Hematopoietic multipotent progenitor cell treated with erythropoietin and hydrocortisone succinate and interleukin-3 and kit ligand, for 6 days (in vitro differentiated cells): ENCODE data around the gene UFC1.
A peak's percentile ranks its signal among the peaks of the same experiment; 100 is the strongest.

Source experiments
- DNase-seq: peaks from one replicate; pipeline ENCODE4 v3.0.0-alpha.2; 2015

UFC1 gene

DNA sequence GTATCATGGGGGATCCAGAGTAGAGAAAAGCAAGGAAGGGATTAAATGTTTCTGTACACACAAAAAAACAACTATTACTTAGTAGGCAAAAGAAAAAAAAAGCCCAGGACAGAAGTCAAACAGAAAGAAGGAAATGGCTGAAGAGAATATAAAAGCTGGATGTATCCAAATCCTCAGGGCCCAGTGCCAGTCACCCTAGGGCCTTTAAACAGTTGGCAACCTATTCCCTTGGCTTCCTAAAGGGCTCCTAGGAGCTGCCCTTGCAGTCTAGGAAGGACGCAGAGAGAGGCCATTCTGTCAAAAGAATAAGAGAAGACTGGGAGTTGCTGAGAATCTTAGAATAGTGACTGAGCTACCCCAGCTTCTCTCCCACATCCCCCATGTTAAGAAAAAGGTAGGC lies 18.6 kb downstream of the UFC1 start:
- DNase-seq: no peak

DNA sequence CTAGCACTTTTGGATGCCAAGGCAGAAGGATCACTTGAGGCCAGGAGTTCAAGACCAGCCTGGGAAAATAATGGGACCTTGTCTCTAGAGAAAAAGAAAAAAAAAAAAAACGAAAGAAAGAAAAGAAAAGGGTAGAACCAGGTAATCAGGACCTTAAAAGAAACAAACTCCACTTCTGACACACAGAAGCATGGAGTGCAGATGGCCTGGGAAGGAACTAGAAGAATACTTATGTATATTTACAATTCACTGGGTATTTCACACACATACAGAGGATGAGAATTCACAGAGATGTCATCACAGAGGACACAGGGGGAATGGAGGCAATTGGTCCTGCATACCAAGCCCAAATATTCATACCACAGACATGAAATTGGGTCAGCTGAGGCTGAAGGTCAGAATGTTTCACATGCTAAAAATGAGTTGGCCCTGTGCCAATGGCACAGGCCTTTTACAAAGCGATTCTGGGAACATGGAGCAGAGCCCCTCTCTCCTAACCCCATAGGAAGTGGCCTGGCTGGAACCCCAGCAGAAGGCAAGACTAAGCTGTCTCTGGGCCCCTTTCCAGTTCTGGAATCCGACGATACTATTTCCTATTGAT lies 19.1 kb downstream of the UFC1 start:
- DNase-seq: no peak

DNA sequence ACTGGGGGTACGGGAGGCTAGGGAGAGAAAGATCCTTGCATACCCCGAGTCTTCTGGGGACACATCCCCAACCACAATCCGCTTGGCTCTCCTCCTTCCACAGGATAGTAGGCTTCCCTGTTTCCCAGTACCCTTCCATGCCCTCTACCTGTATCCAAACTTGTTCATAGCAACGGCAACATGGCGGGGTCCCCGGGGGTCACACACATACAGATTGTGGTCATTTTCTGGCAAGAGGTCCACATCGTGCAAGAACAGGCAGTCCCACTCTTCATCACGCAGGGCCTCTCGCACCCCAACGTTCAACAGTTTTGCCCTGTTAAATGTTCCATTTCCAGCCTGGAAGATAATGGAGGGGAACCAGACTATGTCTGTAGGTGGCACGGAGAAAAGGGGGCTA lies 19.9 kb downstream of the UFC1 start:
- no peak for DNase-seq

DNA sequence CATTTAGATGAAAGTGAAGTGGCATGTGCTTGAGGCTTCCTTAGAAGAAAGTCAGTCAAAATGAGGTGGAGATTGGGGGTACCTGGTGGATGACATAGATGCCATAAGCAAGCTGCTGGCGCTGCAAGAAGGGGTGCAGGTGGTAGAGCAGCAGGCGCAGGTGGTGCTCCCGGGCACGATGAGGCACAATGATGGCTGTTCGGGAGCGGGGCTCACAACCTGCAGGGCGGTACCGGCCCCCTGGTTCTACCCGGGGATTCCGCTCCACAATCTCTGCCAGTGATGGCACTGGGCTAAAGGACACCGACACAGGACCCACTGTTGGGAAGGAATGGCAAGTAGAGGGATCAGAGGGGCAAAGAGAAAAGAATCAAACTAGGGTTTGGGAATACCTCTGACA lies 21.1 kb downstream of the UFC1 start:
- DNase-seq: no peak

DNA sequence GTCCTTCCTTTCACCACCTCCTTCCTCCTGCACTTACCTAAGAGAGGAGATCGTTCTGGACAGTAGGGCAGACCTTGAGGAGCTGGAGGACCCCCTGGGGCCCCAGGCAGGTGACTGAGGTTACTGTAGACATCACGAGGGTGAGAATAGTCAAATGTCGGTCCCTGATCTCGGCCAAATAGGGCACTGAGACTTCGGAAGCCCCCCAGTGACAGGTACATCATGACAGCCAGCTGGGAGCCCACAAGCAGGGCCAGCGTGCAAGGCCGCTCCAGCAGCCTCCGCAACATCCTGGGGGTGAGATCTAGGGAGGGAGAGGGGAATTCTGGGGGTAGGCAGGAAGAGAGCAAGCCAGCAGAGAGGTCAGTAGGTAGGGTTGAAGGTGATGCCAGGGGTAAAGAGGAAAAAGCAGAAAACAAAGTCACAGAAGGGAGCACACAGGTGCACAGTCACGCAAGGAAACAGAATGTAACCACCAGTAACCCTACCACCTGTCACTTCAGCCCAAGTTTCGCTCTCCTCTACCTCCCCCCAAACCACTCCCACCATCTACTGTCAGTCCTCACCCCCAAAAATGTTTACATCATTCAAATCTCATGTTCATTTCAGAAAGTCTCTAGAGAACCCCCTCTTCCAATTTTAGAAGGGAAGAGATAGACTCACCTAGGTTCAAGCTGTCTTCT lies 22.1 kb downstream of the UFC1 start:
- DNase-seq: no peak

DNA sequence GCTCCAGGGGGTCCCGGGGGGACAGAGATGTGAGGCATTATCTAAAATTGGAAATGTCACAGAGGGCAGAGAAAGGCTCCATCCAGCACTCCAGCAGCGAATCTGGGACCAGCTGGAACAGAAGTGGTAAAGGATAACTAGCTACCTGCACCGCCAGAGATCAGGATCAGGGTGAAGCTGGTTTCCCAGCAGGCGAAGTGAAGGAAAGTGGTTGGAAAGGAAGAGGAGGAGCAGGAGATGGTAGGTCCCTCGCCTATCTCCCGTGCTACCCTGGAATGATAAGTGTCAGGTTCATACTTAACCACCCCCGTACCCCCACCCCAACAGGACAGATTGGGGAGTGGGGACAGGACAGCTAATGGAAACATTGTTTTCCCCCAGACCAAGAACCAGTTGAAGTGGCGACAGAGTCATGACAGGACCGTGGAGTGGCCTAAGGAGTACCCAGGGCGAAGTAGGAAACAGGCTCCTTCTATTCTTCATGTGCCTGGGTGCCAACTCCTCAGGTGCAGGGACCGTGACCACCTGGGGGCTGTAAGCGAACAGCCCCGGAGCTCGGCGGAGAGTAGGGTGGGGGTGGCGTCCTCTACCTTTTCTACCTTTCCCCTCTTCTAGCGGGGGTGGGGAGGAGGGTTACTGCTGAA lies 22.8 kb downstream of the UFC1 start:
- DNase-seq: no peak

DNA sequence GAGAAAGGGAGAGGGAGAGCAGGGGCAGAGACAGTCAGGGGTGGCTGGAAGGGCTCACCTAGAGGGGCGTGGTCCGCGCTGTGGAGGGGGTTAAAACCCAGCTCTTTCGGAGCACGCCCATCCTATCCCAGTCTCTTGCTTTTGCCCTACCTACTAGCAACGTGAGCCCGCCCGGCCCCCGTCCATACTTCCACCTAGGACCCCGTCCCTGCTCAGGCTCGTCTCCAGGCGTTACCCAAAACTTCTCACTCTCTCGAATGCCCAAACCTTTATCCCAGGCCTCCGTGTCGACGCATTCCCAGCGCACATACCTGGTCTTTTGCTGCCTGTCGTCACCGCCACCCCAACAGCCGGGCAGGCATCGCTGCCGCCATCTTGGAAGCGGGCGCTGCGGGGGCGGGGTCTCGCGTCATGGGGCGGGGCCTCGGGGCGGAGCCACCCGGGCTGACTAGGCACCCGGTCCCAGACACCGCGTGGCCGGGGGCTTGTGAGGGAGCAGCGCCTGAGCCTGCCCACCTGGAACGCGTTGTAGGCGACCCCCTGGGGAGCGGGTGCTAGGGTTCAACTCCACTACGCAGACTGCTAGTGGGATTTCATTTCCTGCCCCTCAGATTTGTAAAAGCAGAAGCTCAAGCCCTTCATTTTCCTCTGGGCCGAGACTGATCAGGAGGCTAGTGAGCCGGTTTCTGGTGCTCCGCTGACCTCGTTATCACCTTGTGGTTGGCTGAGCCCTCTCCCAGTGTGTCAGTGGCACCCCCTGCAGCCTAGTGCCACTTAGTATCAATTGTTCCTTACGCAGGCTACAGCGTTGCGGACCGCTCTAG lies 23.5 kb downstream of the UFC1 start, which contains the start of gene B4GALT3:
Gene B4GALT3, minus strand, starts transcription at position 396 of the 824 bp plus-strand sequence. CDS start 1,447 bp downstream, outside the sequence.
- DNase-seq: peak; percentile 93

DNA sequence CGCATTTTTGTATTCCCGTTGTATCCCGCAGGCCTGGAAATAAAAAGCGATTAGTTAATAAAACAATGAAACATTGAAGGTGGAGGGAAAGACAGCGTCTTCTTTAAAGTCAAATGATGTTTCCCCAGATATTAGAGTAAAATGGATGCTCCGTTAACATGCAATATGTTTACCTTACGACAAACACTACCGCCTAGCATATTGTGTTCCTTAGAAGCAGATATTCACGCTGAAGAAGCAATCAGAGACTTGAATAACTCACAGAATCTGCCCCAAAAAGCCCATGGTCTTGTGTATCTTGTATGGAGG lies 24.1 kb downstream of the UFC1 start:
- DNase-seq: no peak

DNA sequence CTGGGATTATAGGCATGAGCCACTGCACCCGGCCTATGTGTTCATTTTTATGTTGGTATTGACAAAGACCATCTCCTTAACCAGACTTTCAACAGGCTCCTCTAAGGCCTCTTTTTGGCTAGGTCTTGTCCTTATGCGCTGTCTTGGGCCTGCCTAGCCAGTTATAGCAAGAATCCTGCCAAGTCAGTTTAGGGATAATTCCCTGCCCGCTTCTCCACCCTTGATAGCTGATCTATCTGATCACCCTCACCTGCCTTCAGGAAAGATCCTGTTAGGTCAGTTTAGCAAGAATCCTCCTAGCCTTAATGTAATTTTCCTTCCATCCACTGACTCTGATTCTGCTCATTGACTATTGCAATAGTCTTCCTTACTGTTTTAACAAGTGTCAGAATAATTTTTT lies 25.9 kb downstream of the UFC1 start:
- no peak for DNase-seq

DNA sequence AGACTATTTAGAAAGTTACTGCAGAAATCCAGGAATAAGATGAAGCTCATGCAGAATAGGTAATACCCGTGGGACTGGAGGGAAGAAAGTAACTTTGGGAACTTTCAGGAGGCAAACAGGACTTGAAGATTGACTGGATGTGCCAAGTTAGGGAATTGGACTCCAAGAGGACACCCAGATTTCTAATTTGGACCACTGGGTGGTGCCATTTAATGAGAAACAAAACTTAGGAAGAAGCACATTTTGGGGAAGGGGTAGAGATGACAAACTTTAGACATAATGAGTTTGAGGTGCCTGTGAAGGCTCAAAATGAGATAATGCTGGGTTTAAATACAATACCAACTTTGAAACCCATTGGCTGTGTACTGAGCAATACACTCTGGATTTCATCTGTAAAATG lies 26.9 kb downstream of the UFC1 start:
- no peak for DNase-seq

DNA sequence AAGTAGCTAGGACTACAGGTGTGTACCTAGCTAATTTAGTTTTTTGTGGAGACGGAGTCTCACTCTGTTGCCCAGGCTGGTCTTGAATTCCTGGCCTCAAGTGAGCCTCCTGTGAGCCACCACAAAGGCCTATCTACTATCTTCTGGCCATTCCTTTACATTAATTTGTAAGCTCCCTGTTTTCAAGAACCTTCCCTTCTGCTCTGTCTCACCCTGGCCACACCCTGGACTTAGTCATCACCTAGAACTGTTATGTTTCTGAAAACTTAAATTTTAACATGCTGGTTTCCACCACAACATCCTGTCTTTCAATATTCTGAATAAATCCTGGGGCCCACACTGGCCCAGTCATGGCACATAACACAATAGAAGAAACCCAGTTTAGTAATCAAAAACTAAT lies 28.4 kb downstream of the UFC1 start:
- DNase-seq: no peak

DNA sequence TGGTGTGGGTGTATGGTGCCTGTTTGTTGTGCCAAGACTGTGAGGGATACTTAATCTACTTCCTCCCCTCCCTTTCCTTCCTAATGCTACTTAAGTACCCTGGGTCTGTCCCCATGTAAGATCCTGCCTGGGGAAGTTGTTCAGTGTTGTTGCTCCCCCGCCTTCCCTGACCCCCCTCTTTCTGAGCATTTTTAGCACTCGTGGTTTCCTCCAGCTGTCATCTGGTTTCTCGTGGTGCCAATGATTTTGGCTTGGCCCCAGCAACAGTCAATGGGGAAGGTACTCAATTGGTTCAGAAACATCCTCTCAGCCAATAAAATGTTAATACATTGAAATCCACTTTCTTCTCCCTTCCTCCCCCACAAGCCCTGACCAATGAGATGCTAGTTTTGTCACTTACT lies 31.5 kb downstream of the UFC1 start:
- DNase-seq: peak; percentile 90

DNA sequence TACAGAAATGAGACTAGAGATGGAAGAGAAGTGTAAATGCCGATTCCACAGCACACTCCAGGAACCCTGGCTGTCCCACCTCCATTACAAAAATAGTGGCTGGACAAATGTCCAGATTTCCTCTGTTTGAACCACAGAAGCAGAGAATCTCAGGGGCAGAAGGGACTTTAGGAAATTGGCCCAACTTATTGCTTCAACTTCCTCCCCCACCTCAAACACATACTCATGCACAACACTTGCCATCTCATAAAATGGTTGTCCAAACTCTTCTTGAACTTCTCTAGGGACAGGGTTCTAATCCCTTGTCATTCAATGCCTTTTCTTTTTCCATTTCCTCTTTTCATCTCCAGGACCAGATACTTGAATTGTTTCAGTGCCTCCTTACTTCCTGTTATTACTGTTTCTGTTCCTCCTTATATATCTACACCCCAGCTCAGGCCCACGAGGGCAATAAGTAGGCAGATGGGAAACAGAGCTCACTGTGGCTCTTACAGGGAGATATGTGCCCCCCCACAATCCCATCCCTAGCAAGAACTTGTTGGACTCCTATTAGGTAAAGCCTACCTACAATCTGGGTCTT lies 32.0 kb downstream of the UFC1 start:
- DNase-seq: peak; percentile 47

DNA sequence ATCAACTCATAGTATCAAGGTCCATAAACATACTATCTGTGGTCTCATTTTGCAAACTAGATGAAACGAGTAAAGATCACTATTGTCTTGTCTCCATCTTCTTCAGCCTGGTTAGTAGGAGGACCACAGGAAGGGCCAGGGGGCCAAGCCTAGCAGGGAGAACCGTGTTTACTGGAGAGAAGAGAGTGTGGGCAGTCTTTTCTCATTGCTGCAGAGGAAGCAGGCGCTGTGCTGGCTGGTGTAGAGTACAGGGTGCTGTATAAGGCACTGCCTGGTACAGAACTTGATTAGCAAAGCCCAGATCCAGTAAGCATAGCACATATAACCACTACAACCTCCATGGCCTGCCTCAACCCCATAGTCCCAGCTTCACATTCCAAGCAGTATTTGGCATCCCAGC lies 33.5 kb downstream of the UFC1 start:
- DNase-seq: no peak

DNA sequence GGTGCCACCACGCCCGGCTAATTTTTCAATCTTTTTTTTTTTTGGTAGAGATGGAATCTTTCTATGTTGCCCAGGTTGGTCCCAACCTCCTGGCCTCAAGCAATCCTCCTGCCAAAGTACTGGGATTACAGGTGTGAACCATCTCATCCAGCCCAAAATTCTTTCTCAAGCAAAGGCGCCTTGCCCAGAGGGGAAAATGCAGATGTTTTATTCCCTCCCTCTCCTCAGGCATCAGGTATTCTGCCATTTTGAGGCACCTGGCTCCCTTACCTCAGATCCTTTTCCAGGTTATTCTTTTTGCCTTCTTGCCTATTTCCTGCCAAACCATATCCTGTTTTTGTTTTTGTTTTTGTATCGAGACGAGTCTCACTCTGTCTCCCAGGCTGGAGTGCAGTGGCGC lies 34.6 kb downstream of the UFC1 start:
- DNase-seq: no peak

DNA sequence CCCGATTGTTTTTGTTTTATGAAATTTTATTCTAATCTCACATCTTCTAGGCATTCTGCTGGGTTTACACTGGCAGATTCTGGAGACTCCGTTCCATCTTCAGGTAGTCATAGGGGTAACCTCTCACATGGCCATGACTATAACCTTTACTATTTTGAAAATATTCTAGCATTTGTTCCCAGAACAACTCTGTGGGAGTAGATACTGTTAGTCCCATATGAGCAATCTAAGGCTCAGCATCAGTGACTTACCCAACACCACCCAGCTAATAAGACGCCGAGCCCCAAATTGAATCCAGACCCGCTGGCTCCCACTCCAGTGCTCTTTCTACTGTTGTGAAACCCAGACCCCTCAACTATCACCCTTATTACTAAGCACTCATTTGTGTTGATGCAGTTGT lies 35.3 kb downstream of the UFC1 start:
- DNase-seq: no peak

DNA sequence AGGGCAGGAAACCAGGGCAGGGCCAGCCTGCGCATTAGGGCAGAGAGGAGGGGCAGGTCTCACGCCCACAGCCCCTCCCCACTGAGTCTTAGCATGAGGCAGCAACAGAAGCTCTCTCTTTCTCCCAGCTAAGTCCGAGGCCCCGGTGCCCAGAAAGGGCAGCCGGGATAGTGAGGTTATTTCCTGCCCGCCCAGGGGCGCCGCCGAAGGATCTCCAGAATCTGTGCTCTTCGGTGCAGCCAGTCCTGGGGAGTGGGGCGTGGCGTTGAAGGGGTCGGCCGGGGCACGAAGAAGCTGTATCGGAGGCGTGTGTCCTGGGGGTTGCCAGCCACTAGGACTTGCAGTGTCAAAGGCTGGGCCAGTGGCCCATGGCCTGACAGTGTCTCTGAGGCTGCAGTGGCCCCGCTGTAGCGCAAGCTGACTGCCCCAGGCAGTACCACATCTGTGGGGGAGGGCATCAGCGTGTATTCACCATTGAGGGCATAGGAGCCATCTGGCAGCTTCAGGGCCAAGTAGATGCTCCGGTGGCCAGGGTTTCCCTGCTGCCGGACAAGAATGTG lies 37.3 kb downstream of the UFC1 start:
- DNase-seq: no peak

DNA sequence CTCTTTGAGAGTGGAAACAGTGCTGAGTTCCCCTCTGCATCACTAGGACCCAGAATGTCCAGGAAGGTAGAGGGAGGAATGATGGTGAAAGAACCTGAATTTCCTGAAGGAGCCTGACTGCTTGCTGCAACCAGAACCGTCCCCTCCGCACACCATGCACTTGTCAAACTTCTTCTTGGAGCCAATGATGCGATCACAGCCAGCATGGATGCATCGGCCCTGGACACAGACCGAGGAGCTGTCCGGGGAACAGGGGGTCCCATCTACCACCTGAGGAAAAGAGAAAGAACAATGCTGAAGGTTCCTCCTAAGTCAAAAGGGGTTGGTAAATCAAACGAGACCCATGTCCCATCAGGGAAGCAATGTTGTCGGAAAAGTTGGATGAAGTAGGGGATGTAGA lies 38.2 kb downstream of the UFC1 start:
- DNase-seq: no peak

DNA sequence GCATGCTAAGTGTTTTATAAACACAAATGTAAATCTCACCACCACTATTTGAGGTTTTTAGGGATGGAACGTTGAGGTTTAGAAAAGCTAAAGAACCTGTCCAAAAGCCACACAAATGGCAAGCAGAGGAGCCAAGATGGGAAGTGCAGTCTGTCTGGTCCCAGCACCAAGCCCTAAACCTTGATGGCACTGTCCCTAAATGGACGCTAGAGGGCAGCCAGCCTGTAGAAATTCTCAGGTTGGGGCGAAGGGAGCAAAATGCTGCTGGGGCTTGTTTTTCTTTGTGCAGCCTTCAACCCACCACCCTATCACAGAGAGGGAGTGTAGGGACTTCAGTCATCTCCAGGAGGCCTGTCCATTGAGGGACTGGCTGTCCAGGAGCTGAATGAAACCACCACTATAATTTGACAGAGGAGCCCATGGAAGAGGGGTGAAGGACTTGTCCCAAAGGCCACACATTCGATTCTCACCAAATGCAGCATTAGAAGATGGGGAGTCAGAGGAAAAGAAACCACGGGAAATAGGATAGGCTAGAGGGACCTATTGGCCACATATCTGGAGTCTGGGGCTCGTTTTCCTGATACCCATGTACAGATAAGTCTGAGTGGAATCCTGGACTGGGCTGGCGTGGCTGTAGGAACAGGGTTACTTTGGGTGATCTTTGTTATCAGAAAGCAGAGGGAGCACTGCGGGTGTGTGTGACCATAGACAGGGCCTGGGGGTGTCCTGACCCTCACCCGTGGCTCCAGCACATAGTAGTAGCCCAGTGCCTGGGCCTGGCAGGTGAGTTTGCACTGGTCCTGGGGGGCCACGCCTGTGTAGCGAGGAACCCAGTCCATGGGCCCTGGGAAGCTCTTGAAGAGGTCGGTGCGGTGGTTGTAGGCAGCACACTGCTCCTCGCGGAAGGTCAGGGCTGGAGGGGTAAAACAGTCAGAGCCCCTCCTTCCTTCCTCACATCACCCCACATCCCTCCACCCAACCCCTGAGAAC lies 39.0 kb downstream of the UFC1 start:
- peak; percentile 93 for DNase-seq

DNA sequence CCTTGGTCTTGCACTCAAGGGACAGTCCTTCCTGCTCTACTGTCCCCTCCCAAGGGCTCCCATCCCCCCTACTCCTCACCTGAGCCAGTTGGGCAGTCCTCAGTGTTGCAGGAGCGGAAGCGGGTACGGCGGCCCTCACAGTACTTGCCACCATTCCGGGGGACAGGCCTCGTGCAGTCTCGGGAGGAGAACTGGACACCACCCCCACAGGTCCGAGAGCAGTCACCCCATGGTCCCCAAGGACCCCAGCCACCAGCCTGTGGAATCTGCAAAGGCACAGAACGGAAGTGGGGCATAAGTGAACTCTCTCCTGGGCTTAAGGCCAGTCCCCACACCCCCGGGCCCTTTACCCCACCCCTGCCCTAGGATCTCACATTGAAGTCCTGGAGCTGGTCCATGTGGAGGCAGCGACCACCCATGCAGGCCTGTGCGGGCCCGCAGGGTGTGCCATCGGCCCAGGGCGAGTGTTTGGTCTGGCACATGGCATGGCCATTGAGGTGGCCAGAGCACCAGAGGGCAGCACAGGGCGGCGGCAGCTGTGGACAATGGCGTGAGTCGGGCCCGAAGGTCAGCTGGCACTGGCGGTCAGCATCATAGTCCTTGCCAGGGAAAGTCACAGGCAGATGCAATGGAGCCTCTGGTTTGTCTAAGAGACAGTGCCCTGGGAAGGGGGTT lies 39.9 kb downstream of the UFC1 start:
- no peak for DNase-seq

DNA sequence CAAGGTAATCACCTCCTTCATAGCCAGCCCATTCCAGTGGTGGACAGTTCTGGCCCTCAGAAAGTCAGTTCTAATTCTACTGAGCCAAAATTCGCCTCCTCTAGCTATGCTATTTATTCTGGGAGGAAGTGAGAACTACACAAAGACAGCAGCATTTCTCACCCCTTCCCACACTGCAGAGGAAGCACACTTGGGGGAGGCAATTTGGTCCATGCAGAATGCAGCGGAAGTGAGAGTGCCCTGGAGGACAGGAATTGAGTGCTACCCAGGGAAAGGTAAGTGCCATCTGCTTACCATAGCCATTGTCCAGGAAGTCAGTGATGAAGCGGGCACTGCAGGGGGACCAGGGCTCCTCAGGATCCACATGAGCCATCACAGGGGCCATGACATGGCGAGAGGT lies 41.4 kb downstream of the UFC1 start:
- DNase-seq: no peak
